HepG2 (cell line): ENCODE measurements around the gene COMT. TPM values are rescaled to one million over a fixed set of nuclear protein-coding genes. Genes with fewer than 3 reads are reported as not detected.

Experiments used
- ELF3 ChIP-seq: IDR thresholded peaks from 2 replicates; pipeline ENCODE4 v1.6.1; 2016; ENCODE audit warnings: missing genetic modification reagents, missing compliant biosample characterization
- NFRKB ChIP-seq: fragments of 450-650 bp; IDR thresholded peaks from 2 replicates; pipeline ENCODE4 v1.6.1; 2017
- SALL2 ChIP-seq: sonication (generic); formaldehyde crosslinking; IDR thresholded peaks from 2 replicates; pipeline ENCODE4 v1.8.1; 2023; ENCODE audit warnings: mild to moderate bottlenecking, missing genetic modification reagents, inconsistent platforms
- polyA plus RNA-seq, 8 experiments: library from polyadenylated mRNA; depleted of rRNA in 3 of 8; stranded (reverse) in 7 of 8; unstranded in 1 of 8; fragments of >200 nt; fragmentation: Illumina TruSeq in 4 of 8; extraction: Trizol in 4 of 8; gene quantifications; 2 replicates each; pipeline versions ENCODE4 v1.2.1 to v1.2.3, GENCODE V29; 2011 to 2016; ENCODE audit warnings: low read depth in 4 of 8, missing spikeins in 1 of 8, mixed read lengths in 1 of 8; ENCODE audit not compliant: insufficient read depth in 1 of 8
- total RNA-seq, 5 experiments: library from RNA; depleted of rRNA; stranded (reverse); fragments of >200 nt; fragmentation: Illumina TruSeq; extraction: Trizol; gene quantifications; 2 replicates each; pipeline ENCODE4 v1.2.3, GENCODE V29; 2016; ENCODE audit warnings: low read depth in 1 of 5
- TF ChIP-seq, protein P1 (sequence below): sonication (generic); formaldehyde crosslinking; IDR thresholded peaks from 2 replicates; pipeline ENCODE4 v1.4.0; 2020; ENCODE audit warnings: missing genetic modification reagents, mild to moderate bottlenecking, borderline replicate concordance
- TF ChIP-seq, protein P2 (sequence below): sonication (generic); formaldehyde crosslinking; IDR thresholded peaks from 2 replicates; pipeline ENCODE4 v1.5.1; 2020; ENCODE audit warnings: missing genetic modification reagents, mild to moderate bottlenecking, borderline replicate concordance
- TF ChIP-seq, protein P3 (sequence below): sonication (generic); formaldehyde crosslinking; IDR thresholded peaks from 2 replicates; pipeline ENCODE4 v1.4.0; 2020; ENCODE audit warnings: missing genetic modification reagents, borderline replicate concordance
- TF ChIP-seq, protein P4 (sequence below): sonication (generic); formaldehyde crosslinking; IDR thresholded peaks from 2 replicates; pipeline ENCODE4 v1.5.1; 2020; ENCODE audit warnings: mild to moderate bottlenecking, missing genetic modification reagents, moderate library complexity
- TF ChIP-seq, protein P5 (sequence below): IDR thresholded peaks from 2 replicates; pipeline ENCODE4 v1.6.1; 2016
- TF ChIP-seq, protein P6 (sequence below): sonication (generic); formaldehyde crosslinking; IDR thresholded peaks from 2 replicates; pipeline ENCODE4 v1.8.0; 2022; ENCODE audit warnings: mild to moderate bottlenecking, missing genetic modification reagents

The COMT gene
- total and polyA plus RNA-seq, 2 of the 13 experiments (the other 11 are each of a cell fraction or from before 2014, with no cell fraction given), result 156 to 162 TPM

DNA sequence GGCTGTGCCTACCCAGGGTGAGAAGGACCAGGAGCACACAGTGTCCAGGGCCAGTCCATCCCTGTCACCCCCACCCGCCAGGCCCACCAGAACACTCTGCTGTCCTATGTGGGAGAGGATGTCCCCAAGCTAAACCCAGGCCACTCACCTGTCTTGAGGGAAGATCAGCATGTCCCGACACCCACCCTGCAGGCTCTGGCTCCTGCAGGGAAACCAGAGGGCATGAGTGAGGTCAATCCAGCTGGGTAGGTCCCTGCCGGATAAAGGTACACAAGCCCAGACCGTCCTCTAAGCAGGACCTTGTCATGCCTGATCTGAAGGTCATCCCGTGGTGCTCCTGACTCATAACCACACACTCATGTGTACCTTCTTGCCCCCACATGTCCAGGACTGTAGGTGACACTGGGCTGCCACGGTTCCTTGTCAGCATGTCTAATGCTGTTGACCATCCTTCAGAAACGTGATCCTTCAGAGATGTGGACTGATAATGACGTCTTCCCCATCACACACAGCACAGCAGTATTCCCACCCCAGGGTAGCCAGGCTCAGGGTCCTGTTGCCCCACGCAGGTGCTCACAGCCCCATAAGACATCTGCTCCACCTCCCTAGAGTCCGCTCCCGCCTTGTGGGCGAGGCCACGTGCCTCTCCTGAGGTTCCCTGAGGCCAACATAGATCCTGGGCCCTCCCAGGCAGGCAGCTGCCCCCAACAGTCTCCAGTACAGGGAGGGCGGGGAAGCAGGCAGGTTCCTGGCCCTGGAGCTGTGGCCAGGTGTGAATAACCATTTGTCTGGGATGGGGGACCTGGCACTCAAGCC is 68.9 kb downstream of the COMT start (continued):
- TF ChIP-seq SALL2, result peak; percentile 23; the same call in 1 of the 2 replicates
- TF ChIP-seq, protein P1, sequence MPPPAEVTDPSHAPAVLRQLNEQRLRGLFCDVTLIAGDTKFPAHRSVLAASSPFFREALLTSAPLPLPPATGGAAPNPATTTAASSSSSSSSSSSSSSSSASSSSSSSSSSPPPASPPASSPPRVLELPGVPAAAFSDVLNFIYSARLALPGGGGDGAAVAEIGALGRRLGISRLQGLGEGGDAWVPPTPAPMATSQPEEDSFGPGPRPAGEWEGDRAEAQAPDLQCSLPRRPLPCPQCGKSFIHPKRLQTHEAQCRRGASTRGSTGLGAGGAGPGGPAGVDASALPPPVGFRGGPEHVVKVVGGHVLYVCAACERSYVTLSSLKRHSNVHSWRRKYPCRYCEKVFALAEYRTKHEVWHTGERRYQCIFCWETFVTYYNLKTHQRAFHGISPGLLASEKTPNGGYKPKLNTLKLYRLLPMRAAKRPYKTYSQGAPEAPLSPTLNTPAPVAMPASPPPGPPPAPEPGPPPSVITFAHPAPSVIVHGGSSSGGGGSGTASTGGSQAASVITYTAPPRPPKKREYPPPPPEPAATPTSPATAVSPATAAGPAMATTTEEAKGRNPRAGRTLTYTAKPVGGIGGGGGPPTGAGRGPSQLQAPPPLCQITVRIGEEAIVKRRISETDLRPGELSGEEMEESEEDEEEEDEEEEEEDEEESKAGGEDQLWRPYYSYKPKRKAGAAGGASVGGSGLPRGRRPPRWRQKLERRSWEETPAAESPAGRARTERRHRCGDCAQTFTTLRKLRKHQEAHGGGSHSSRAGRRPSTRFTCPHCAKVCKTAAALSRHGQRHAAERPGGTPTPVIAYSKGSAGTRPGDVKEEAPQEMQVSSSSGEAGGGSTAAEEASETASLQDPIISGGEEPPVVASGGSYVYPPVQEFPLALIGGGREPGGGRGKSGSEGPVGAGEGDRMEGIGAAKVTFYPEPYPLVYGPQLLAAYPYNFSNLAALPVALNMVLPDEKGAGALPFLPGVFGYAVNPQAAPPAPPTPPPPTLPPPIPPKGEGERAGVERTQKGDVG (CRISPR knock-in tag), result no peak
- peak; percentile 78 for TF ChIP-seq ELF3 (CRISPR knock-in tag)
- TF ChIP-seq, protein P2, sequence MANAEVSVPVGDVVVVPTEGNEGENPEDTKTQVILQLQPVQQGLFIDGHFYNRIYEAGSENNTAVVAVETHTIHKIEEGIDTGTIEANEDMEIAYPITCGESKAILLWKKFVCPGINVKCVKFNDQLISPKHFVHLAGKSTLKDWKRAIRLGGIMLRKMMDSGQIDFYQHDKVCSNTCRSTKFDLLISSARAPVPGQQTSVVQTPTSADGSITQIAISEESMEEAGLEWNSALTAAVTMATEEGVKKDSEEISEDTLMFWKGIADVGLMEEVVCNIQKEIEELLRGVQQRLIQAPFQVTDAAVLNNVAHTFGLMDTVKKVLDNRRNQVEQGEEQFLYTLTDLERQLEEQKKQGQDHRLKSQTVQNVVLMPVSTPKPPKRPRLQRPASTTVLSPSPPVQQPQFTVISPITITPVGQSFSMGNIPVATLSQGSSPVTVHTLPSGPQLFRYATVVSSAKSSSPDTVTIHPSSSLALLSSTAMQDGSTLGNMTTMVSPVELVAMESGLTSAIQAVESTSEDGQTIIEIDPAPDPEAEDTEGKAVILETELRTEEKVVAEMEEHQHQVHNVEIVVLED, result peak; percentile 24; the same call in 1 of the 2 replicates
- TF ChIP-seq, protein P3, sequence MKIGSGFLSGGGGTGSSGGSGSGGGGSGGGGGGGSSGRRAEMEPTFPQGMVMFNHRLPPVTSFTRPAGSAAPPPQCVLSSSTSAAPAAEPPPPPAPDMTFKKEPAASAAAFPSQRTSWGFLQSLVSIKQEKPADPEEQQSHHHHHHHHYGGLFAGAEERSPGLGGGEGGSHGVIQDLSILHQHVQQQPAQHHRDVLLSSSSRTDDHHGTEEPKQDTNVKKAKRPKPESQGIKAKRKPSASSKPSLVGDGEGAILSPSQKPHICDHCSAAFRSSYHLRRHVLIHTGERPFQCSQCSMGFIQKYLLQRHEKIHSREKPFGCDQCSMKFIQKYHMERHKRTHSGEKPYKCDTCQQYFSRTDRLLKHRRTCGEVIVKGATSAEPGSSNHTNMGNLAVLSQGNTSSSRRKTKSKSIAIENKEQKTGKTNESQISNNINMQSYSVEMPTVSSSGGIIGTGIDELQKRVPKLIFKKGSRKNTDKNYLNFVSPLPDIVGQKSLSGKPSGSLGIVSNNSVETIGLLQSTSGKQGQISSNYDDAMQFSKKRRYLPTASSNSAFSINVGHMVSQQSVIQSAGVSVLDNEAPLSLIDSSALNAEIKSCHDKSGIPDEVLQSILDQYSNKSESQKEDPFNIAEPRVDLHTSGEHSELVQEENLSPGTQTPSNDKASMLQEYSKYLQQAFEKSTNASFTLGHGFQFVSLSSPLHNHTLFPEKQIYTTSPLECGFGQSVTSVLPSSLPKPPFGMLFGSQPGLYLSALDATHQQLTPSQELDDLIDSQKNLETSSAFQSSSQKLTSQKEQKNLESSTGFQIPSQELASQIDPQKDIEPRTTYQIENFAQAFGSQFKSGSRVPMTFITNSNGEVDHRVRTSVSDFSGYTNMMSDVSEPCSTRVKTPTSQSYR (CRISPR knock-in tag), result peak; percentile 17; the same call in 1 of the 2 replicates
- TF ChIP-seq, protein P4, sequence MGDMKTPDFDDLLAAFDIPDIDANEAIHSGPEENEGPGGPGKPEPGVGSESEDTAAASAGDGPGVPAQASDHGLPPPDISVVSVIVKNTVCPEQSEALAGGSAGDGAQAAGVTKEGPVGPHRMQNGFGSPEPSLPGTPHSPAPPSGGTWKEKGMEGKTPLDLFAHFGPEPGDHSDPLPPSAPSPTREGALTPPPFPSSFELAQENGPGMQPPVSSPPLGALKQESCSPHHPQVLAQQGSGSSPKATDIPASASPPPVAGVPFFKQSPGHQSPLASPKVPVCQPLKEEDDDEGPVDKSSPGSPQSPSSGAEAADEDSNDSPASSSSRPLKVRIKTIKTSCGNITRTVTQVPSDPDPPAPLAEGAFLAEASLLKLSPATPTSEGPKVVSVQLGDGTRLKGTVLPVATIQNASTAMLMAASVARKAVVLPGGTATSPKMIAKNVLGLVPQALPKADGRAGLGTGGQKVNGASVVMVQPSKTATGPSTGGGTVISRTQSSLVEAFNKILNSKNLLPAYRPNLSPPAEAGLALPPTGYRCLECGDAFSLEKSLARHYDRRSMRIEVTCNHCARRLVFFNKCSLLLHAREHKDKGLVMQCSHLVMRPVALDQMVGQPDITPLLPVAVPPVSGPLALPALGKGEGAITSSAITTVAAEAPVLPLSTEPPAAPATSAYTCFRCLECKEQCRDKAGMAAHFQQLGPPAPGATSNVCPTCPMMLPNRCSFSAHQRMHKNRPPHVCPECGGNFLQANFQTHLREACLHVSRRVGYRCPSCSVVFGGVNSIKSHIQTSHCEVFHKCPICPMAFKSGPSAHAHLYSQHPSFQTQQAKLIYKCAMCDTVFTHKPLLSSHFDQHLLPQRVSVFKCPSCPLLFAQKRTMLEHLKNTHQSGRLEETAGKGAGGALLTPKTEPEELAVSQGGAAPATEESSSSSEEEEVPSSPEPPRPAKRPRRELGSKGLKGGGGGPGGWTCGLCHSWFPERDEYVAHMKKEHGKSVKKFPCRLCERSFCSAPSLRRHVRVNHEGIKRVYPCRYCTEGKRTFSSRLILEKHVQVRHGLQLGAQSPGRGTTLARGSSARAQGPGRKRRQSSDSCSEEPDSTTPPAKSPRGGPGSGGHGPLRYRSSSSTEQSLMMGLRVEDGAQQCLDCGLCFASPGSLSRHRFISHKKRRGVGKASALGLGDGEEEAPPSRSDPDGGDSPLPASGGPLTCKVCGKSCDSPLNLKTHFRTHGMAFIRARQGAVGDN (CRISPR knock-in tag), result peak; percentile 90
- TF ChIP-seq, protein P5, sequence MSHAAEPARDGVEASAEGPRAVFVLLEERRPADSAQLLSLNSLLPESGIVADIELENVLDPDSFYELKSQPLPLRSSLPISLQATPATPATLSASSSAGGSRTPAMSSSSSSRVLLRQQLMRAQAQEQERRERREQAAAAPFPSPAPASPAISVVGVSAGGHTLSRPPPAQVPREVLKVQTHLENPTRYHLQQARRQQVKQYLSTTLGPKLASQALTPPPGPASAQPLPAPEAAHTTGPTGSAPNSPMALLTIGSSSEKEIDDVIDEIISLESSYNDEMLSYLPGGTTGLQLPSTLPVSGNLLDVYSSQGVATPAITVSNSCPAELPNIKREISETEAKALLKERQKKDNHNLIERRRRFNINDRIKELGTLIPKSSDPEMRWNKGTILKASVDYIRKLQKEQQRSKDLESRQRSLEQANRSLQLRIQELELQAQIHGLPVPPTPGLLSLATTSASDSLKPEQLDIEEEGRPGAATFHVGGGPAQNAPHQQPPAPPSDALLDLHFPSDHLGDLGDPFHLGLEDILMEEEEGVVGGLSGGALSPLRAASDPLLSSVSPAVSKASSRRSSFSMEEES, result peak; percentile 64; the same call in 1 of the 2 replicates
- TF ChIP-seq, protein P6, sequence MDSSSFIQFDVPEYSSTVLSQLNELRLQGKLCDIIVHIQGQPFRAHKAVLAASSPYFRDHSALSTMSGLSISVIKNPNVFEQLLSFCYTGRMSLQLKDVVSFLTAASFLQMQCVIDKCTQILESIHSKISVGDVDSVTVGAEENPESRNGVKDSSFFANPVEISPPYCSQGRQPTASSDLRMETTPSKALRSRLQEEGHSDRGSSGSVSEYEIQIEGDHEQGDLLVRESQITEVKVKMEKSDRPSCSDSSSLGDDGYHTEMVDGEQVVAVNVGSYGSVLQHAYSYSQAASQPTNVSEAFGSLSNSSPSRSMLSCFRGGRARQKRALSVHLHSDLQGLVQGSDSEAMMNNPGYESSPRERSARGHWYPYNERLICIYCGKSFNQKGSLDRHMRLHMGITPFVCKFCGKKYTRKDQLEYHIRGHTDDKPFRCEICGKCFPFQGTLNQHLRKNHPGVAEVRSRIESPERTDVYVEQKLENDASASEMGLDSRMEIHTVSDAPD (CRISPR knock-in tag), result 0 out of 2 replicates have a peak, but pooled peaks have one; percentile 46
- no peak for TF ChIP-seq NFRKB
